Ishikawa (cell line): ENCODE data around the gene CD2AP.

Experiments
- CEBPB ChIP-seq: IDR thresholded peaks from 2 replicates; pipeline ENCODE4 v1.6.1; 2012
- CREB1 ChIP-seq: IDR thresholded peaks from 2 replicates; pipeline ENCODE4 v1.6.1; 2012; ENCODE audit warnings: low read depth
- EGR1 ChIP-seq: IDR thresholded peaks from 2 replicates; pipeline ENCODE4 v1.6.1; 2012
- EP300 ChIP-seq: IDR thresholded peaks from 2 replicates; pipeline ENCODE4 v1.6.1; 2012; ENCODE audit warnings: borderline replicate concordance
- FOXM1 ChIP-seq: IDR thresholded peaks from 2 replicates; pipeline ENCODE4 v1.6.1; 2012; ENCODE audit warnings: low read depth, borderline replicate concordance
- NFIC ChIP-seq: IDR thresholded peaks from 2 replicates; pipeline ENCODE4 v1.6.1; 2012
- TAF1 ChIP-seq: IDR thresholded peaks from 2 replicates; pipeline ENCODE4 v1.6.1; 2012; ENCODE audit warnings: low read depth, mild to moderate bottlenecking
- YY1 ChIP-seq: IDR thresholded peaks from 2 replicates; pipeline ENCODE4 v1.6.1; 2012; ENCODE audit warnings: low read depth
- ZBTB7A ChIP-seq: IDR thresholded peaks from 2 replicates; pipeline ENCODE4 v1.6.1; 2012; ENCODE audit warnings: low read depth
- TF ChIP-seq, protein P1 (sequence below): IDR thresholded peaks from 2 replicates; pipeline ENCODE4 v1.6.1; 2012; ENCODE audit warnings: low read depth, mild to moderate bottlenecking
- TF ChIP-seq, protein P2 (sequence below): IDR thresholded peaks from 2 replicates; pipeline ENCODE4 v1.6.1; 2012

DNA sequence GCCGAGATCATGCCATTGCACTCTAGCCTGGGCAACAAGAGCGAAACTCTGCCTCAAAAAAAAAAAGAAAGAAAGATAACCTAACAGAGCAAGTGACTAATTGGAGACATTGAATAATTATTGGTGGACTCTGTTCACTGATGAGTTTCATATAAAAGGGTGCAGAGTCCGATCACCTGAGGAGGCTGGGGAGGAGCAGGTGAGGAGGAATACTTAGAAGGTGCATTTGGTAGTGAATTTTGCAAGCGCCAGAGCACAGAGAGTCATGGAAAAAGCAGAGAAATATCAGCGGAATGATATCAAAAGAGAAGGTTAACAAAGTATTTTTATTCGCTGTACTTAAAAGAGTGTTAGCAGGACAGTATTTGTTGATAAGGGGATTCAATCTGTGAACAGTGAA, 44.4 kb downstream of the CD2AP start:
- TF ChIP-seq TAF1 = no peak
- no peak for TF ChIP-seq YY1
- no peak for TF ChIP-seq FOXM1
- TF ChIP-seq, protein P1, sequence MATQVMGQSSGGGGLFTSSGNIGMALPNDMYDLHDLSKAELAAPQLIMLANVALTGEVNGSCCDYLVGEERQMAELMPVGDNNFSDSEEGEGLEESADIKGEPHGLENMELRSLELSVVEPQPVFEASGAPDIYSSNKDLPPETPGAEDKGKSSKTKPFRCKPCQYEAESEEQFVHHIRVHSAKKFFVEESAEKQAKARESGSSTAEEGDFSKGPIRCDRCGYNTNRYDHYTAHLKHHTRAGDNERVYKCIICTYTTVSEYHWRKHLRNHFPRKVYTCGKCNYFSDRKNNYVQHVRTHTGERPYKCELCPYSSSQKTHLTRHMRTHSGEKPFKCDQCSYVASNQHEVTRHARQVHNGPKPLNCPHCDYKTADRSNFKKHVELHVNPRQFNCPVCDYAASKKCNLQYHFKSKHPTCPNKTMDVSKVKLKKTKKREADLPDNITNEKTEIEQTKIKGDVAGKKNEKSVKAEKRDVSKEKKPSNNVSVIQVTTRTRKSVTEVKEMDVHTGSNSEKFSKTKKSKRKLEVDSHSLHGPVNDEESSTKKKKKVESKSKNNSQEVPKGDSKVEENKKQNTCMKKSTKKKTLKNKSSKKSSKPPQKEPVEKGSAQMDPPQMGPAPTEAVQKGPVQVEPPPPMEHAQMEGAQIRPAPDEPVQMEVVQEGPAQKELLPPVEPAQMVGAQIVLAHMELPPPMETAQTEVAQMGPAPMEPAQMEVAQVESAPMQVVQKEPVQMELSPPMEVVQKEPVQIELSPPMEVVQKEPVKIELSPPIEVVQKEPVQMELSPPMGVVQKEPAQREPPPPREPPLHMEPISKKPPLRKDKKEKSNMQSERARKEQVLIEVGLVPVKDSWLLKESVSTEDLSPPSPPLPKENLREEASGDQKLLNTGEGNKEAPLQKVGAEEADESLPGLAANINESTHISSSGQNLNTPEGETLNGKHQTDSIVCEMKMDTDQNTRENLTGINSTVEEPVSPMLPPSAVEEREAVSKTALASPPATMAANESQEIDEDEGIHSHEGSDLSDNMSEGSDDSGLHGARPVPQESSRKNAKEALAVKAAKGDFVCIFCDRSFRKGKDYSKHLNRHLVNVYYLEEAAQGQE = no peak
- no peak for TF ChIP-seq CEBPB
- TF ChIP-seq, protein P2, sequence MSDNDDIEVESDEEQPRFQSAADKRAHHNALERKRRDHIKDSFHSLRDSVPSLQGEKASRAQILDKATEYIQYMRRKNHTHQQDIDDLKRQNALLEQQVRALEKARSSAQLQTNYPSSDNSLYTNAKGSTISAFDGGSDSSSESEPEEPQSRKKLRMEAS = no peak
- no peak for TF ChIP-seq EP300
- no peak for TF ChIP-seq ZBTB7A
- no peak for TF ChIP-seq NFIC
- no peak for TF ChIP-seq CREB1
- no peak for TF ChIP-seq EGR1
